22Rv1 (cell line): ENCODE data around the gene C6orf47.

Source experiments
- ZFX ChIP-seq: fragments of 450-650 bp; IDR thresholded peaks from 2 replicates; pipeline ENCODE4 v1.6.1; 2017; ENCODE audit warnings: antibody characterized with exemption, borderline replicate concordance
- TF ChIP-seq, protein P1 (sequence below): fragments of 450-650 bp; IDR thresholded peaks from 2 replicates; pipeline ENCODE4 v1.5.1; 2017; ENCODE audit warnings: mild to moderate bottlenecking

DNA sequence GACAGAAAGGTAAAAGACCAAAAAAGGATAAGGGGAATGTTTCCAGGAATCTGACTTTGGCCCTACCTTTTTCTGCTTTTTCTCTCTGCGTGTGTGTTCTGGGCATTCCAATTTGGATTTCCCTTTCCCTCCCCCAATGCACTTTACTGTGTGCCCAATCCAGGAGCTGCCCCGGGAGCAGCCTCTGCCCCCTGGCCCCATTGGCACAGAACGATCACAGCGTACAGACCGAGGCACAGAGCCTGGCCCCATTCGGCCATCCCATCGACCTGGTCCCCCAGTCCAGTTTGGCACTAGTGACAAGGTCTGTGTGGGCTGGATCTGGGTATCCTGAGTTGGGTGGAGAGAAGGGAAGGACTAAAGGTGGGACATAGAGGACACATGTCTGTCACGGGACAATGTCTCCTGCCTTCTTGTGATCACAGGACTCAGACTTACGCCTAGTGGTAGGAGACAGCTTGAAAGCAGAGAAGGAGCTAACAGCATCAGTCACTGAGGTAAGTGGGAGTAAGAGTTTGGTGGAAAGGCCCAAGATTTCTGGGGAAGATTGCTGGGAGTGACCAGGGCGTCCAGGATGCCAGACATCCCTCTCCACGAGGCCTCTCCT is 25.5 kb downstream of the C6orf47 start:
- TF ChIP-seq, protein P1, sequence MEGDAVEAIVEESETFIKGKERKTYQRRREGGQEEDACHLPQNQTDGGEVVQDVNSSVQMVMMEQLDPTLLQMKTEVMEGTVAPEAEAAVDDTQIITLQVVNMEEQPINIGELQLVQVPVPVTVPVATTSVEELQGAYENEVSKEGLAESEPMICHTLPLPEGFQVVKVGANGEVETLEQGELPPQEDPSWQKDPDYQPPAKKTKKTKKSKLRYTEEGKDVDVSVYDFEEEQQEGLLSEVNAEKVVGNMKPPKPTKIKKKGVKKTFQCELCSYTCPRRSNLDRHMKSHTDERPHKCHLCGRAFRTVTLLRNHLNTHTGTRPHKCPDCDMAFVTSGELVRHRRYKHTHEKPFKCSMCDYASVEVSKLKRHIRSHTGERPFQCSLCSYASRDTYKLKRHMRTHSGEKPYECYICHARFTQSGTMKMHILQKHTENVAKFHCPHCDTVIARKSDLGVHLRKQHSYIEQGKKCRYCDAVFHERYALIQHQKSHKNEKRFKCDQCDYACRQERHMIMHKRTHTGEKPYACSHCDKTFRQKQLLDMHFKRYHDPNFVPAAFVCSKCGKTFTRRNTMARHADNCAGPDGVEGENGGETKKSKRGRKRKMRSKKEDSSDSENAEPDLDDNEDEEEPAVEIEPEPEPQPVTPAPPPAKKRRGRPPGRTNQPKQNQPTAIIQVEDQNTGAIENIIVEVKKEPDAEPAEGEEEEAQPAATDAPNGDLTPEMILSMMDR, result no peak
- no peak for TF ChIP-seq ZFX
